ENCODE measurements around the gene TAS2R40. TPM values are rescaled to one million over a fixed set of nuclear protein-coding genes. Genes with fewer than 3 reads are reported as not detected.

The TAS2R40 gene
- total RNA-seq, 4 donors from 2014 or later = not detected

- H3K9me3 ChIP-seq = no peaks in the 10 kb centered on the region
- no peak overlapping the region for H3K27ac ChIP-seq
- WGBS, 2 donors (ENCODE audit: low coverage in 1 of 2) = 33 to 46% methylated on average over 1 of the region's 1 CpG
- H3K36me3 ChIP-seq = no peaks in the 10 kb centered on the region
- no peak for ATAC-seq
- TF ChIP-seq EP300 (IDR thresholded peaks at IDR 0.05) = no peak
- TF ChIP-seq, protein P1, sequence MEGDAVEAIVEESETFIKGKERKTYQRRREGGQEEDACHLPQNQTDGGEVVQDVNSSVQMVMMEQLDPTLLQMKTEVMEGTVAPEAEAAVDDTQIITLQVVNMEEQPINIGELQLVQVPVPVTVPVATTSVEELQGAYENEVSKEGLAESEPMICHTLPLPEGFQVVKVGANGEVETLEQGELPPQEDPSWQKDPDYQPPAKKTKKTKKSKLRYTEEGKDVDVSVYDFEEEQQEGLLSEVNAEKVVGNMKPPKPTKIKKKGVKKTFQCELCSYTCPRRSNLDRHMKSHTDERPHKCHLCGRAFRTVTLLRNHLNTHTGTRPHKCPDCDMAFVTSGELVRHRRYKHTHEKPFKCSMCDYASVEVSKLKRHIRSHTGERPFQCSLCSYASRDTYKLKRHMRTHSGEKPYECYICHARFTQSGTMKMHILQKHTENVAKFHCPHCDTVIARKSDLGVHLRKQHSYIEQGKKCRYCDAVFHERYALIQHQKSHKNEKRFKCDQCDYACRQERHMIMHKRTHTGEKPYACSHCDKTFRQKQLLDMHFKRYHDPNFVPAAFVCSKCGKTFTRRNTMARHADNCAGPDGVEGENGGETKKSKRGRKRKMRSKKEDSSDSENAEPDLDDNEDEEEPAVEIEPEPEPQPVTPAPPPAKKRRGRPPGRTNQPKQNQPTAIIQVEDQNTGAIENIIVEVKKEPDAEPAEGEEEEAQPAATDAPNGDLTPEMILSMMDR (IDR thresholded peaks at IDR 0.05) = no peak
- no peak for TF ChIP-seq POLR2A (IDR thresholded peaks at IDR 0.05)
- TF ChIP-seq POLR2AphosphoS5 (IDR thresholded peaks at IDR 0.05) = no peak
- peaks cover 6% of the 10 kb centered on the region for H3K27me3 ChIP-seq
- H3K4me3 ChIP-seq = no peak overlapping the region
- H3K4me1 ChIP-seq = no peaks in the 10 kb centered on the region
These were observed 25.5 kb downstream of the TAS2R40 start for GRCh38 chr7:143247372-143247771.

GRCh38 chr7:143248761-143249354, 27.0 kb downstream of the TAS2R40 start:
- Histone ChIP-seq H3K9me3 (no peaks in the 10 kb centered on the region), H3K36me3 (no peaks in the 10 kb centered on the region), H3K27ac (no peak overlapping the region), H3K27me3 (peaks cover 6% of the 10 kb centered on the region), H3K4me3 (no peak overlapping the region), H3K4me1 (no peaks in the 10 kb centered on the region)
- WGBS, 2 donors (ENCODE audit: low coverage in 1 of 2) = 70% methylated on average over 2 of the region's 2 CpGs; no CpG with 5 or more reads in 1 of the 2 donors
- TF ChIP-seq, protein P1 (IDR thresholded peaks at IDR 0.05) = no peak
- no peak for ATAC-seq

GRCh38 chr7:143250199-143250598, 28.4 kb downstream of the TAS2R40 start:
- Histone ChIP-seq H3K4me1 (no peaks in the 10 kb centered on the region), H3K36me3 (no peaks in the 10 kb centered on the region), H3K4me3 (no peak overlapping the region), H3K27me3 (peaks cover 6% of the 10 kb centered on the region), H3K9me3 (no peaks in the 10 kb centered on the region), H3K27ac (no peak overlapping the region)
- TF ChIP-seq, protein P1 (IDR thresholded peaks at IDR 0.05) = no peak
- TF ChIP-seq POLR2AphosphoS5 (IDR thresholded peaks at IDR 0.05) (no peak), POLR2A (IDR thresholded peaks at IDR 0.05) (no peak), EP300 (IDR thresholded peaks at IDR 0.05) (no peak)
- ATAC-seq = no peak

DNA sequence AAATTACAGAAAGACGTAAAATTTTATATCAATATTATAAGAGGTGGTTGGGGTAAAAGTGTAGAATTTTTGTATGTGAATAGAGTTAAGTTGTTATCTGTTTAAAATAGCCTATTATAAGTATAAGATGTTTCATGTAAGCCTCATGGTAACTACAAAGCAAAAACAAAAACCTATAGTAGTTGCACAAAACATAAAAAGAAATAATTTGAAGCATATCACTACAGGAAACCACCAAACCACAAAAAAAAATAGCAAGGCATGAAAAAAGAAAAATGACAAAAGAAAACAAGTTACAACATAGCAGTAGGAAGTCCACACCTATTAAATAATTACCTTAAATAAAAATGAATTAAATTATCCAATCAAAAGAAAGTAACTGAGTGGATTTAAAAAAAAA, 29.0 kb downstream of the TAS2R40 start:
- Histone ChIP-seq H3K36me3 (no peaks in the 10 kb centered on the region), H3K9me3 (no peaks in the 10 kb centered on the region), H3K4me3 (no peak overlapping the region), H3K27me3 (peaks cover 1% of the 10 kb centered on the region), H3K27ac (no peak overlapping the region), H3K4me1 (no peaks in the 10 kb centered on the region)
- 91 to 92% methylated on average over 1 of the region's 1 CpG for WGBS, 2 donors (ENCODE audit: low coverage in 1 of 2)
- ATAC-seq = no peak
- TF ChIP-seq POLR2AphosphoS5 (IDR thresholded peaks at IDR 0.05) (no peak), EP300 (IDR thresholded peaks at IDR 0.05) (no peak), POLR2A (IDR thresholded peaks at IDR 0.05) (no peak)
- TF ChIP-seq, protein P1 (IDR thresholded peaks at IDR 0.05) = no peak

DNA sequence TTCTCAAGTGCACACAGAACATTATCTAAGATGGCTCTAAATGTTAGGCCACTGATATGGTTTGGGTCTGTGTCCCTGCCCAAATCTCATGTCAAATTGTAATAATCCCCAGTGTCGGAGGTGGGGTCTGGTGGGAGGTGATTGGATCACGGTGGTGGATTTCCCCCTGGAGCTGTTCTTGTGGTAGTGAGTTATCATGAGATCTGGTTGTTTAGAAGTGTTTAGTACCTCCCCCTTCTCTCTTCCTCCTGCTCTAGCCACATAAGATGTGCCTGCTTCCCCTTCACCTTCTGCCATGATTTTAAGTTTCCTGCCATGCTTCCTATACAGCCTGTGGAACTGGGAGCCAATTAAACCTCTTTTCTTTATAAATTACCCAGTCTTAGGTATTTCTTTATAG, 30.2 kb downstream of the TAS2R40 start:
- WGBS, 2 donors (ENCODE audit: low coverage in 1 of 2) = 65 to 80% methylated on average over 1 to 2 of the region's 2 CpGs
- no peak for ATAC-seq
- no peaks in the 10 kb centered on the region for H3K27me3 ChIP-seq
- TF ChIP-seq, protein P1 (IDR thresholded peaks at IDR 0.05) = no peak
- TF ChIP-seq POLR2AphosphoS5 (IDR thresholded peaks at IDR 0.05) = no peak
- TF ChIP-seq POLR2A (IDR thresholded peaks at IDR 0.05) = no peak
- TF ChIP-seq EP300 (IDR thresholded peaks at IDR 0.05) = no peak
- no peak overlapping the region for H3K27ac ChIP-seq
- no peaks in the 10 kb centered on the region for H3K4me1 ChIP-seq
- H3K4me3 ChIP-seq = no peak overlapping the region
- no peaks in the 10 kb centered on the region for H3K36me3 ChIP-seq
- no peaks in the 10 kb centered on the region for H3K9me3 ChIP-seq

Data from gastroesophageal sphincter (tissue), 4 donors.